AG08396 (cell line): Measurements from ENCODE around the gene PKD1.

Source experiments
- DNase-seq: peaks from one replicate; pipeline ENCODE4 v3.0.0; 2012; ENCODE audit warnings: low spot score, mixed read lengths

Gene PKD1

GRCh38 chr16:2046893-2047329 lies 88.8 kb downstream of the PKD1 start:
- DNase-seq, result no peak

DNA sequence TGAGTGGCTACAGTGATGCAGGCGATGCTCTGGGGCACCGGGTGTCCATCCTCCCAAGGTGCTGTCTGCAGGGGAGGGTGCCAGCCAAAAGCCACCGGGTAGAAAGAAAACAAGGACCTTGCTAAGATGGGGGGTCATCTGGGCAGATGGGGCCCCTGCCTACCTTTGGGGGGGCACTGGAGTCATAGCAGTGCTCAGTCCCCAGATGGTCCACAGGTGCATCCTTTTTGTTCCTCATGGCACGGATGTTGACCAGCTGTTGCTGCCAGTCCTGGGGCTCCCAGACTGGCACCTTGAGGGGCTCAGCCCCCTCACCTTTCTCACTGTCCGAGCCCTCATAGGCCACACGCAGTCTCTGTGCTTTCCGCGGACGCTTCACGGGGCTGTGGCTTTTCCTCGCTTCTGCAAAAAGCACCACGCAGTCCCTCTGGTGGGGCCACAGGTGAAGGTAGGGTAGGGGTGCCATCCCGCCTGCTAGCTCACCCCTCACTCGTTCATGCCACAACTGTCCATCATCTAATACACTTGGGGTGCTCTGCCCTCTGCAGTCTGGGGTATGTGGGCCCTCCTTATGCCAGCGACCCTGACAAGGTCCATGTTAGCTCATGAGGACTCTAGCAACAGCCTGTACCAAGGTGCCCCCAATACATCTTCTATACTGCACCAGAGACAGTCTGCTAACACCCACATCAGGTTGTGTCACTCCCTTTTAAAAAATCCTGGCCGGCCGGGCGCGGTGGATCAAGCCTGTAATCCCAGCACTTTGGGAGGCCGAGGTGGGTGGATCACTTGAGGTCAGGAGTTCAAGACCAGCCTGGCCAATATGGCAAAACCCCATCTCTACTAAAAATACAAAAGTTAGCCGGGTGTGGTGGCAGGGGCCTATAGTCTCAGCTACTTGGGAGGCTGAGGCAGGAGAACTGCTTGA lies 89.5 kb downstream of the PKD1 start:
- DNase-seq, result no peak

DNA sequence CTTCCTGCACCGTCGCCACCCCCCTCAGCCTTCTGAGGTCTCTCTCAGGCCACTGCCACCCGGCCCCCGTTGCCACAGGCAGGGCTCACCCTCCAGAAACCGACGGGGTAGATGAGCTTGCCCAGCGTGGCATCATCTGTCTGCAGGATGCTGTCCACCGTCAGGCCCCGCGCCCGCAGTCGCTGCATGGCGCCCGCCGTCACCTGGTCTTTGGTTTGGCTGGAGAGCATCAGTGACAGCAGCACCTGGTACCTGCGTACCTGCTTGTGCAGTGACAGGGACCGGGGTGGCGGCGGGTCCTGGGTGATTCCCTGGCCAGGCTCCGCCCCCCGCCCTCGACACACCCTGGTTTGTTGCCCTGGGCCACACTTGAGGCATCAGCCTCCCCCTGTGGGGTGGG lies 91.2 kb downstream of the PKD1 start:
- DNase-seq, result no peak

GRCh38 chr16:2043667-2044451 lies 91.8 kb downstream of the PKD1 start:
- DNase-seq, result no peak

- DNase-seq, result no peak
These were observed 92.6 kb downstream of the PKD1 start for GRCh38 chr16:2042986-2043666.

DNA sequence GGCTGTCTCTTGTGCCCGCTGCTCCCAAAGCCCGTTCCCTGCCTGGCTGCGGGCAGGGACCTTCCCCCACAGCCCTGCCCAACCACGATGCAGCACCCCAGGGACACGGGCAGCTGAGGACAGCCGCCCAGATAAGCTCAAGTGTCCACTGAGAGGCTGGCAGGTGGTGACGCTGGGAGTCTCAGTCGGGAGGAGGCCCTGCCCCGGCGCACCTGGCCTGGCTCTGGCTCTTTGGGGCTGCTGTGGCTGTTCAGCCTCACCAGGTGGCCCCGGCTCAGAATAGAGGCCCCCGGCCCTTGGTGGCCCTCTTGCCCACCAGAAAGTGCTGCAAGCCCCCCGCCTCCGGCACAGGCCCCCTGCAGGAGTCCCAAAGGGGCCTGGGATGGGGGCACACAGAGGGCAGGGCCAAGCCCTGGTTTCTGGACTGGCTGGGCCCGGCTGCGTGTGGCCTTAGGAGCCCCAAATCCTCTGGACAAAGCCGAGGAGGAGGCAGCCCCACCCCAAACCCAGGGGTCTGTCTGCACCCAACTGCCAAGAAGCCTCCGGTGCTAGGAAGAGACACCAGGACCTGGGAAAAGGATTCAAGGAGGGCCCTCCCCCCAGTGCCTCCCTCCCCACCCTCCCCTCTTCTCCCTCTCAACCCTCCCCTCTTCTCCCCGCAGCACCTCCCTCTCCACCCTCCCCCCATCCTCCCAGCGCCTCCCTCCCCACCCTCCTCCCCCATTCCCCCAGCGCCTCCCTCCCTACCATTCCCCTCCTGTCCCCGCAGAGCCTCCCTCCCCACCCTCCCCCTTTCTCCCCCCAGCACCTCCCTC lies 93.3 kb downstream of the PKD1 start:
- DNase-seq, result no peak

DNA sequence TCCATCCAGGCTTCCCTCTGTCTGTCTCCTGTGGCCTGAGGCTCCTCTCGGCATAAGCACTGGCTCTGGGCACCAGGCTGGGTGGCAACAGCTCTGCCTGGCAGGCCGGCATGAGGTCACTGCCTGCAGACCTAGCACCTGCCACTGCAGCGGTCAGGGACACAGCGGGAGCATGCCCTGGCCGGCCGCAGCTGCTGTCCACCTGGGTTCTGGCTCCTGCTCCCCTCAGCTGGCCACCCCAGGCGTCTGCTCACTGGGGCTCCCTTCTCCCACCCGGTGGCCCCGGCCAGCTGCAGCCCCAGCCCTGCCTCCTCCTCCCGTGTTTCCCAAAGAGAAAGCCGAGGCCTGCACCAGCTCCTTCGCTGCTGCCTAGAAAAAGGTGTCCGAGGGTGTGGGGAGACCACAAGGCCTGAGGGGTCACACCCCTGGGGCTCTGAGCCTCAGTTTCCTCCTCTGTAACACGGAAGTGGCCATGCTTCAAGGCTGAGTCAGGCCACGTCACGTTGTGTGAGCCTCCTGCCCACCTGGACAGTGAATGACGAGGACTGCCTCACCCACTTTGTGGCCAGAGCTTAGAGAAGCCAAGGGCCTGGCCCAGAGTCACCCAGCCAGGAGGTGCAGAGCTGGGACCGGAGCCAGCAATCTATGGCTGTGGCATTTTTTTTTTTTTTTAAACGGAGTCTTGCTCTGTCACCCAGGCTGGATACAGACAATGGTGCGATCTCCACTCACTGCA lies 94.7 kb downstream of the PKD1 start:
- DNase-seq, result no peak

DNA sequence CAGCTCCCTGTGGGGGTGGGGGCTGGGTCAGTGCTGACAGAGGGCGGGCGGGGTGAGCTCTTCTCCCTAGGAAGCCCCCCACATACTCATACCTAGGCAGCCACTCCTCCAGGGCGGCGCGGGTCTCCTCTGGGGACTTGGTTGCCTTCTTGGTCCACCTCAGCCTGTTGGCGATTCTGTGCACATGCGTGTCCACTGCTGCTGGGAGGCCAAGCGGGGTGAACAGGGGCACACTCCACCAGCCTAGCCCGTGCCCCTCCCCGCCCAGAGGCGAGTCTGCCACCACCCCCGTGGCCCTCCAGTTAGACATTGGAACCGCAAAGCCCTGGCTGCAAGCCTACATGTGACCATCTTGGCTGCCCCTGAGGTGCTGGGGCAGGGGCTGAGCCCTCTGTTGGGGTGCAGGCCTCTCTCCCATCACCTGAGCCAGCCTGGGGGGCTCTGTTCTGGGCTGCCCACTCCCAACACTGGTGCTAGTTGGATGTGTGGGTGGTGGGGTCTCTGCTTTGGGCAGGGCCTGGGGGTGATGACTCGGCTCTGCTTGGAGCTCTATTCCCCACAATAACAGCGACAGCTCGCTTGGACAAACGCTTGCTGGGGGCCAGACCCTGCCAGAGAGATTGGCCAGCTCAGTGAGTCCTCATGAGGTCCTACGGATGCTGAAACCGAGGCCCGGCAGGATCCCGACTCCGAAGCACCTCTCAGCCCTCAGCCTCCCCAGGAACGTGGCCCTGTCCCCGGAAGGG lies 95.5 kb downstream of the PKD1 start:
- no peak for DNase-seq

DNA sequence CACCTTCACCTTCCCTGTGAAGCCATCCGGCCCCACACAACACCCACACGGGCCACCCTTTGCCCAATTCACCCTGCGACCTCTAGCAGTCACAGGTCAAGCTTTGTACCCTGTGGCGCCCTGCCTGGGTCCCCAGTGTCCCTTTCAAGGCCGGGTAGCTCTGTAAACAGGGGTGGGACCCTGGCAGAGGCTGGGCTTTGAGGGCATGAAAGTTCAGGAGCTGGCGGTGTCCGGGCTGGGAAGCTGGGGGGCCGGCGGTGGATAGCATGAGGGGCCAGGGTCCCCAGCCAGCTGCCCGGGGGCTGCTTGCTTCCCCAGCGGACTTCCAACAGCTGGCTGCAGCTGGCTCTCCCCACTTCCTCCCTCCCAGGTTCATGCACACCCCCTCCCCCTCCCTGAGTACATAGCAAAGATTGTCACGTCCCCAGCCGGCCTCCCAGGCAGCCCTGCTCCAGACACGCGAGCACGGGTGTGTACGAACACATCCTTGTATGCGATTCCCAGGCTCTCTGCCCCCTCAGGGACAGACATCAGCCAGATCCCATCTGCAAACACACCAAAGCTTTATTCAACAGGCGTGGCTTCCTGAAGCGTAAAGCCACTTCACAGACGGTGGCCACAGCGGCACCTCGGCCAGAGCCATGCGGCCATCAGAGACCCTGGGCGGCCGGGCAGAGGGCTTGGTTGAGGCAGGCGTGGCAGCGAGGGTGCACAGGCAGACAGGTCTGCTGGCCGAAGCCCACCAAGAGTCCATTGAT lies 96.2 kb downstream of the PKD1 start:
- peak; percentile 90 for DNase-seq
